ENCODE results near the gene WDR20.

DNA sequence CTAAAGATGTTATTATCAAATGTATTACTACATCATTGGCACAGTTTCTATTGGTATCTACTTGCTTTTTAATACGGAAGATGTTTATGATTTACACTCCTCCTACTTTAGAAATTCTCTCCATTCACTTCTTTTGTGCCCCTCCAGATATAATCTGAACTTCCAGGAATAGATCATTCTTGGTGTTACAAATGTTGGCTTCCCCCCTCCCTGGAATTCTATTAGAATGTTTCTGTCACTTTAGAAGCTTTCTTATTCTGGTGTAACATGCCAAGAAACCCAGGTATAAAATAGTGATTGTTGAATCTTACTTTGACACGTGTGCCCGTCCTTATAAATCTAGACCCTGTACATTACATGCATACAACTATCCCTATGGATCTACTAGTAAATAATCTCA lies 1.2 kb upstream of the WDR20 start:
- TF ChIP-seq CTCF (IDR thresholded peaks at IDR 0.05; ENCODE audit: poor library complexity) (no peak), EZH2phosphoT487 (IDR thresholded peaks at IDR 0.05; ENCODE audit: low read depth, severe bottlenecking, unreplicated experiment) (no peak), EZH2 (IDR thresholded peaks at IDR 0.05; ENCODE audit: borderline replicate concordance) (no peak)

Measured in hepatocyte (in vitro differentiated cells).